Glomerular endothelial cell (primary cell): ENCODE data around the gene KAZN. TPM values are rescaled to one million over a fixed set of nuclear protein-coding genes. Genes with fewer than 3 reads are reported as not detected.

Experiments
- DNase-seq: peaks from one replicate; pipeline ENCODE4 v3.0.0-alpha.2; 2011; ENCODE audit warnings: low read depth, low spot score; ENCODE audit errors: extremely low read depth
- total RNA-seq: library from RNA; depleted of rRNA; stranded (reverse); fragments of >200 nt; gene quantifications from 2 replicates; pipeline ENCODE4 v1.2.3, GENCODE V29; 2015

KAZN gene
- total RNA-seq, 1 donor from 2014 or later: 6.9 TPM

DNA sequence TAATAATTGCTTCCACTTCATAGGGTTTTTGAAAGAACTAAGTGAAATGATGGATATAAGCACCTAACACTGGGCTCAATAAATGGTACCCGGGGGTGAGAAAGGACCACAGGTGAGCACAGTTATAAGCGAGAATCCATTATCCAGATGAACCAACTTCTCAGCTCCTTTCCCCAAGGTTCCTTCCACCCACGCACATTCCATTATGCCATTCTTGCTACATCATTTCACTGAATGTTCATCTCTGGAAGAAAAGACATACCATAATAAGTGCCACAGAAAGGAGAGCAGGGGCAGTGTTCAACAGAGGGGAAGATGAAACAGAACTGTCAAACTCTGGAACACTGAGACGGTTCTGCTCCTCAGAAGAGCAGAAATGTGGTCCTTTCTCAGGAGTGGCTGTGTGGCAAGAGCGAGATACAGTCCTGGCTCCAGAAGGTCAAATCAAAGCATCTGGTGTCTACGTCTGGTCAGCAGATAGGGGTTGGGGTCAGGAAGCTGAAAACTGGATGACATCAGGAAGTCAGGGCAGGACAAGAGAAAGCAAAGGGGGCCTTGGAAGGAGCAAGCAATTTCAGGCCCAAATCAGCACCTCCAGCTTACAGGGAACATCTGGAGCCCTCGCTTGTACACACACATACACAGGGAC is 299.6 kb downstream of the KAZN start:
- DNase-seq: no peak

DNA sequence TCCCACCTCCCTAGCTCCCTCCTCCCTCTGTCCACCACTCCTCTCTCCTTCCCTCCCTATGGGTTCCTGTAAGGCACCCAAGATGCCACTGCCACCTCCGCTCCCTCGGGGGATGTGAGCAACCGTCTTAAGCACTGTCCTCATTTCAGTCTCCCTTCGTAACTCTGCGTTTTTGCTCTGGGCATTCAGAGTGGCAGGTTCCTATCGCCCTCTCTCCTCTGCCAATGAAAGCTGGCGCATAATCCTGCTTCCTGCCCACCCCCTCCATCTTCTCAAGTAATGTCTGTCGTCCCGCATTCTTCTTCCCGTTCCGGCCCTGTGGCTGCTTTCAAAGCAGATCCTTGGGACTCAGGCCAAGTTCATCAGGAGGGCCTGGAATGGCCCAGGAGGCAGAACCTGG is 301.2 kb downstream of the KAZN start:
- no peak for DNase-seq

GRCh38 chr1:14901371-14901954 is 303.0 kb downstream of the KAZN start:
- no peak for DNase-seq

GRCh38 chr1:14903922-14904321 is 305.4 kb downstream of the KAZN start:
- DNase-seq: no peak

- no peak for DNase-seq
Observed at GRCh38 chr1:14906665-14907064, 308.2 kb downstream of the KAZN start.

GRCh38 chr1:14907416-14907815 is 308.9 kb downstream of the KAZN start:
- DNase-seq: no peak

- DNase-seq: no peak
Observed at GRCh38 chr1:14909273-14909672, 310.8 kb downstream of the KAZN start.

GRCh38 chr1:14909920-14910460 is 311.5 kb downstream of the KAZN start:
- no peak for DNase-seq

DNA sequence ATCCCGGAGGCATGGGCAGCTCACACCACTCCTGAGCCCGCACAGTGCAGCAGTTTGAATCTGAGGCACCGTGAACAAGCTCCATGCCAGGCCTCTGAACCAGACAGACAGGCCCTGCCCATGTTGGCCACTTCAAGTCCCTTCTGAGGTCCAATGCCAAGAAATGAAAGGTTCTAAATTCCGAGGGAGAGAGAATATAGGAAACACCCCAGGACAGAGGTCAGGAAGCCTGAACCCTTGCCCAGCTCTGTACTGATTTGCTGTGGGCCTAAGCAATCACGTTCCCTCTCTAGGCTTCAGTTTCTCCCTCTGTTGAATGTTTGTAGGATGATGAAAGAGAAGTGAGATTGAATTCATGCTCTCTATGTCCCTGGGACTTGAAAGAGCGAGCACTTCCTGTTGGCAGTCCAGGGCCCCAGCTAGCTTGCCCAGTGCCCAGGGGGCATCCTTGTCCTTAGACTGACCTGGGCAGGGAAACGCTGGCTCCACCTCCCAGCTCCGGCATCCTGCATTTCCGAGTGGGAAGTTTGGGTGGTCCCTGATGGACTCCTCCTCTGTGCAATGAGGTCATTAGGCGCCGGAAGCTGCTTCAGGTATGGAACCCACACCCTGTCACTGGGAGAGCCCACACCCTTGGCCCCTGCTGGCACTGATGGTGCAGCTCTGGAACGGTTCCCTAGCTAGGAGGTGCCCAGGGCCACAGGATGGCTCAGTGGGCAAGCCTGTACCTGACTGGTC is 312.7 kb downstream of the KAZN start:
- DNase-seq: no peak

DNA sequence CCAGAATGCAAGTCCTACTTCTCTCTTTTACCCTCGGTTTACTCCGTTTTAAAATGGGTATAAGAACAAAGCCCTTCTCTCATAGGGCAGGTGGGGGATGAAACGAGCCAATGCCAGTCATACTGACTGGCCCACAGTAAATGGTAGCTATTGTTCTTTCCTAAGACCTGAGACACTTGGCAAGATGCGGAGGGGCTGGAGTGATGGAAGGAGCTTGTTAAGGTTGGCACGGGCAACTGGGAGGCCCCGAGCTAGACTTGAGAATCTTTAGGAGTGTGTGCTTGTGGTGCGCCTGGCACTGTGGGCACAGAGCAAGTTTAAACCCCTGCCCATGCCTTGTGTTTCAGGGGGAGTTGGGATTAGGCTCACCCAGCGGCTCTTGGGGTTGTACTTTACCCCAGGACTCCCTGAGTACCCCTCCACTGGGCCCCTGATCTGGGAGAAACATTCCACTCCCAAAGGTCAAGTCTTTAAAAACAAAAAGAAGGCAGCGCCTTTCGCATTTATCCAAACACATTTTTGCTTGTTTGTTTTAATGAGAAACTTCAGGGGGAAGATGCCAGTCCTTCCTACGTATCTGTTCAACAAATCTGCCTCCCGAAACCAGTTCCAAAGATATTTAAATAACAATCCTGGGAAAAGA is 314.5 kb downstream of the KAZN start:
- no peak for DNase-seq

DNA sequence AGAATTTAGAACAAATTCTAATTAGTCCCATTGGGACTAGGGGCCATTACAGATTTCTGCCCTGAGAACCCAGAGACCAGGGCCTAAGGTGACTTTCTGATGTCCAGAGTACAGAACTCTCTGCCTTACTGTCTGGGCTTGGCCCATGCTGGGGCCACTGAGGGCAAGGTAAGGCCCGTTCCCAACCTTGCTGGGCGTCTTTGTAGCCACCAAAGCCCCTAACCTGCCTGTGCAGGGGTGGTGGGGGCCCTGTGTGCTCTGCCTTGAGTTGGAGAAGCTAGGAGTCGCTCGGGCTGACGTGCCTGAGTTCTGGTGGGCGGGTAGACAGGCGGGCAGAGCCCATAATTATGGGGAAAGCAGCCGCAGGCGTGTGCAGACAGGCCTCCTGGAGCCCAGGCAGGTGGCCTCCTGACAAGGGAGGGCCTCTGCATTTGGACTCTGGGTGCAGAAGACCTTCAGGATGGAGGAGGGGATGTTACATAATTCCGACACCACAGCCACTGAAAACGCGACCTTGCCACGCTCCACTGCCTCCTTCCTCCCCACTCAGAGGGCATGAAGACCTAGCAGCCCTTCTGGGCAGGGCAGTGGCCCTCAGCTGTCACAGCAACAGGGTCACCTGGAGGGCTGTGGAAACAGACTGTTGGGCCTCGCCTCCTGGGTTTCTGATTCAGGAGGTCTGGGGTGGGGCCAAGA is 315.1 kb downstream of the KAZN start:
- no peak for DNase-seq

- DNase-seq: no peak
Observed at GRCh38 chr1:14914351-14914988, 316.0 kb downstream of the KAZN start.

DNA sequence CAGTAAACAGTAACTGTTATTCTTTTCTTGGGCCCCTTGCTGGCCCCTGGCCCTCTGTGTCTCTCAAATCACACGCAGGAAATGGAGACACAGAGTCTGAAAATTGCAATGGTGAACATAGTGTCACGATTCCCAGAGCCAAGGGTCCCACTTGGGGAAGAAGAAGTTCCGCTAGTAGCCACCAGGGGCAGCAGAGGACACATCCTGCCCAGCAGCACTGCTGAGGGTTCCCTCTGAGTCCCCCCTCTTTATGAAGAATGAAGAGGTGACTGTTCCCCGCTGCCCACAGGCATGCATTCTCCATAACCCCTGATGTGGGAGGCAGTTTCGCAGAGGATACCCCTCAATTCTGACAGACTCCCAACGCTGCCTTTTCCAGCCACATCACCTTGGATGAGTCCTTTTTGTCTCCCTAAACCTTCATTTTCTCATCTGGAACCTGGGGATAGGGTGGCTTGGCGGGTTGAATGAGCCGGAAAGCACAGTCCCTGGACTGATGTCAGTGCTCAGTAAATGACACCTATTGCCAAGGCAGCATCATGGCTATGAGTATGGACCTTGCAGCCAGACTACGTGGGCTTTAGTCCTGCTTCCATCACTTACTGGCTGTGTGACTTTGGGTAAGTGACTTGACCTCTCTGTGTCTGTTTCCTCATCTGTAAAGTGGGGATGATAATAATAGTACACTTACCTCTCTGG is 317.0 kb downstream of the KAZN start:
- peak; percentile 7 for DNase-seq

DNA sequence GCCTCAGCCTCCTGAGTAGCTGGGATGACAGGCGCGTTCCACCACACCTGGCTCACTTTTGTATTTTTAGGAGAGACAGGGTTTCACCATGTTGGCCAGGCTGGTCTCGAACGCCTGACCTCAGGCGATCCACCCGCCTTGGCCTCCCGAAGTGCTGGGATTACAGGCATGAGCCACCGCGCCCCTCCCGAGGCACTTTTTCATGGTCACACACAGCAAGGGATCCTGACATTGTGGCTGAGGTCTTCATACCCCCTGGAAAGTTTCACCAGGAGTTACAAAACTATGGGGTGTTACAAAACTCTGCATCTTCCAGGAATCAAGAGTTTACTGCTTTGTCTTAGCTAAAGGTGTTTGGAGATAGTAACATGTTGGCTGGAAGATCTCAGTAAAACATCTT is 320.8 kb downstream of the KAZN start:
- no peak for DNase-seq

GRCh38 chr1:14919751-14920150 is 321.3 kb downstream of the KAZN start:
- no peak for DNase-seq

GRCh38 chr1:14921057-14921456 is 322.6 kb downstream of the KAZN start:
- DNase-seq: no peak

DNA sequence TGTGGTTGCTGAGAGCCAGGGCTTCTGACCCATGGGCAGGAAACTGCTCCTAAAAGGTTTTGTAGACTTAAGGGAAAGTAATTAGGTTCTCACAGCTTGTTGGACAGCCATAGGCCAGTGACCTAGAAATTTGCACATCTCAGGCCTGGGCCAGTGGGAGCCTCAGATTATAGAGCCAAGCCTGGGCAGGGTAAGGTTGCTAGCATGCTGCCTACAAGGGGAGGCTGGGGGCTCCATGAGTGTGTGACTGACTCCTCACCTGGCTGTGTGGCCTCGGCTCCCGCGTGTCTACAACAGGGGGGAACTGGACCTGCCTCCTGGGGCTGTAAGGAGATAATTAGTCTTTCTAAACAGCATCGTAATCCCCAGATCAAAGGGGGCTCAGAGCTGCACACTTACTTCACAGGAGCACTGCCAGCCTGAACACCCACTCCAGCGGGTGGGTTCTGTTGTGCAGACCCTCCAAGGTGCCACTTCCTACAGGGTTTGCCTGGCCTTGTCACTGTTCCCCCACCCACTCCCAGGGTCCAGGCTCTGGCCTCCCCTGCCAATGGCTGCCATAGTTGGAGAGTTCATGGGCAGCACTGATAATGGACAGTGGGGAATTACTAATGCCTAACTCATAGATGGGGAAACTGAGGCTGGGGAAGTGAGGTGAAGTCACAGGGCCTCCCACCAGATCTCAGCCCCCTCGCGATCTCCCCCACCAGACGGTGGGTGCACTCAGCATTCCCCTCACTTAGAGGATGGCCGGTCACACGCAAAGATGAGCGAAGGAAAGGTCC is 324.6 kb downstream of the KAZN start:
- DNase-seq: no peak

DNA sequence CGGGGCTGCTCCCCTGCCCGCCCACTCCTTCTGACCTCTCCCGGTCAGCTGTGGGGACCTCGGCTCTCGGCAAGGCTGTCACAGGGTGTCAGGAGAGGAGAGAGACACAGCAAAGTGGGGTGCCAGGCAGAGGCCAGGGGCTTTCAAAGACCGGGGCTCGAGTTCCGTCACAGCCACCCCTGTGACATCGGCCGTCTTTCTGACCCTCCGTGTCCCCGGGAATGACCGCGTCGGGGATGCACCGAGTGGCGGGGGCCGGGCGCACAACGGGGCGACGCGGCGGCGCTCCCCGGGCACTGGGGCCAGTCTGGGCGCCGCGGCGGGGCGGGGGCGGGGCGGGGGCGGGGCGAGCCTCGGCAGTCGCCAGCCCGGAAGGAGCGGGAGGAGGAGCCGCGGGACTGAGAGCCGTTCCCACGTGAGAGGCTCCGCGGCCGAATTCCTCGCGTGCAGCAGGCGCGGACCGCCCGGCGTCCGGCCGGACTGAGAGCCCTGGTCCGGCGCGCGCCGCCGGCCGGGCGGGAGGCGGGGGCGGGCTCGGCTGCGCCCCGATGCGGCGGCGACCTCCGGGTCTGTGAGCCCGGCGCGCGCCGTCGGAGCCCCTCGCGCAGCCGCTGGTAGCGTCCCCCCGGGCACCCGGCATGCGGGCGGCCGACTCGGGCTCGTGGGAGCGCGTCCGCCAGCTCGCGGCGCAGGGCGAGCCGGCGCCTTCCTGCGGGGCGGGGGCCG is 325.4 kb downstream of the KAZN start:
- no peak for DNase-seq
